COR-L47 (cell line): Measurements from ENCODE around the gene TBC1D16.

Experiments used
- DNase-seq: peaks from one replicate; lab custom pipeline; 2025; lab: John Stamatoyannopoulos, UW

Gene TBC1D16

DNA sequence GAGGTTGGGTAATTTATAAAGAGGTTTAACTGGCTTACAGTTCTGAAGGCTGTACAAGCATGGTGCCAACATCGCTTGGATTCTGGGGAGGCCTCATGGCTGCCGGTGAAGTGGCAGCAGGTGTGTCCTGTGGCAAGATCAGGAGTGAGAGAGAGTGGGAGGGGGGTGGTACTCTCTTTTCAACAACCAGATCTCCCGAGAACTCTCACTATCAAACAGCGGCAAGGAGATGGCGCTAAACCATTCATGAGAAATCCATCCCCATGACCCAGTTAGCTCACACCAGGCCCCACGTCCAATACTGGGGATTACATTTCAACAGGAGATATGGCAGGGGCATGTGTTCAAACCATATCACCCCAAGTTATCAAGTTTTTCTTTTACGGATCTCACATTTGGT lies 152.5 kb downstream of the TBC1D16 start:
- no peak for DNase-seq
